Stimulated activated CD8-positive, alpha-beta memory T cell treated with anti-CD3 and anti-CD28 coated beads, Interleukin-12 subunit alpha, Interleukin-12 subunit beta, amount 100 ng/mL, for 24 hours (primary cell): ENCODE data around the gene CEACAM21.
A peak's percentile ranks its signal among the peaks of the same experiment; 100 is the strongest.

Source experiments
- DNase-seq: peaks from one replicate; pipeline ENCODE4 v3.0.0-alpha.2; 2020; ENCODE audit errors: extremely low read depth

CEACAM21 gene

GRCh38 chr19:41575998-41576397 is at the start of gene CEACAM21:
Gene CEACAM21 (plus strand): TSS chr19:41576166. CDS start chr19:41576275, 109 bp downstream.
- no peak for DNase-seq

- DNase-seq: no peak
Measured at GRCh38 chr19:41527089-41527488, 48.9 kb upstream of the CEACAM21 start.

DNA sequence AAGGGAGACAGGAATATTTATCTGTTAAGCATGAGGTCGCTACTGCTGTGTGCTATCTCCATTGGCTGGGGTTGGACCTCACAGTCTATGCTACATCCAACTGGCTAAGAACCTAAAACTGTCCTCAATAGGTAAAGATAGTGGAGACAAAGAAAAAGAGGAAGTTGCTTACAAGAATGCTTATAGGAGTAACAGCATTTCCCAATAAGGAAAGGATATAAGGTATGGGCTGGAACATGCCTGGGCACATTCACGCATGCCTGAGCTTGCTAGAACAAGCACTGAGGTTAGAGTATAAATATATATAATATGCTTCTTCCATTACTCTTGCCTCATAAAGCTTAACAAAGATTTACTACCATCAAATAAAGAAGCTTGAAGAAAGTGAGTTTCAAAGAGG is 47.9 kb upstream of the CEACAM21 start:
- no peak for DNase-seq

GRCh38 chr19:41529484-41530183 is 46.3 kb upstream of the CEACAM21 start:
- no peak for DNase-seq

DNA sequence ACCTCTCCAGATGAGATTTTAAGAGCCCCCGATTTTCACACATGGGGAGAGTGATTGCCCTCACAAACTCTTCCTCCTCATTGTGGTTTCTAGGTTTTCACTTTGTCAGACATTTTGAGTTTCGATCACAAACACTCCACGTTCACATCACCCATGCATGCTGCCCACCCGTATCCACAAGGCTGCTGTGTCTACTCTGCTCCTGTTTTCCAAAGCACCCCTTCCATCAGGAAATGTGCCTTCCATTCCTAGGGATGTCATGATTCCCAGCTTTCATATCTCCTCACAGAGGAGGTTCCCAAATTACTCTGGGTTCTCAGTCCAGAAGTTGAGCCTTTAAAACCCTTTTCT is 45.8 kb upstream of the CEACAM21 start:
- no peak for DNase-seq

DNA sequence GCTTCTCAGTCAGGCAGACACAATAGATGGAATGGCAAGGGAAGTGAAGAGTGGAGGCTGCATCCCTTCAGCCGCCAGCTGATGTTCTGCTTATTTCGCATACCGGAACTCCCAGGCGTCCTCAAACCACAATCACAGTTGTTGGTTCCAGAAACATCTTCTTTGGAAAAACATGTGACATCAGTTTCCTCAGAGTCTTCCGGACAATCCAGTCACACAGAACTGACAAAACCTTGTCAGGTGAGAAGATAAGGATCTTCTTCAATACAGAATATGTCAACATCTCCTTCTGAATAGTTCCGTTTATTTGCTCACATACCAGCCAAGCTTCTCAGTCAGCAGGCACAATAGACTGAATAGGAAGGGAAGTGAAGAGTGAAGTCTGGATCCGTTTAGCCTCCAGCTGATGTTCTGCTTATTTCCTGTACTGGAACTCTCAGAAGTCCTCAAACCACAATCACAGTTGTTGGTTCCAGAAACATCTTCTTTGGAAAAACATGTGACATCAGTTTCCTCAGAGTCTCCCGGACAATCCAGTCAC is 45.1 kb upstream of the CEACAM21 start:
- no peak for DNase-seq

- peak; percentile 51 for DNase-seq
Measured at GRCh38 chr19:41531438-41532311, 44.3 kb upstream of the CEACAM21 start.

DNA sequence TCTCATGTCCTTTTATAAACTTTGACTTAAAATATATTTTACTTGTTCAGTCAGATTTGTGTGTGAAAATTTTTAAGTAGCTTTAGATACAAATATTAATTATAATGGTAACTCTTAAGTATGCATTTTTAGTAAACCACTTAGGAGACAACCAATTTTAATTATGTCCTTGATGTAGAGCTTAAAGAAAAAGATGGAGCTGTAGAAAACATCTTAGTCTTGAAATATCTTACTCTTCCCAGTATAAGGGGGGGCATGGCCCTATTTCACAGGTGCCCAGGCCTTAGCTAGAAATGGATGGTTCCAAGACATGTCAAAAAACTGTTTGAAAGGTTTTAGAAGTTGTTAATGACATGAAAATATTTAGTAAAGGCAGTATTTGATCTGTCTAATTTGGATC is 43.4 kb upstream of the CEACAM21 start:
- DNase-seq: no peak

DNA sequence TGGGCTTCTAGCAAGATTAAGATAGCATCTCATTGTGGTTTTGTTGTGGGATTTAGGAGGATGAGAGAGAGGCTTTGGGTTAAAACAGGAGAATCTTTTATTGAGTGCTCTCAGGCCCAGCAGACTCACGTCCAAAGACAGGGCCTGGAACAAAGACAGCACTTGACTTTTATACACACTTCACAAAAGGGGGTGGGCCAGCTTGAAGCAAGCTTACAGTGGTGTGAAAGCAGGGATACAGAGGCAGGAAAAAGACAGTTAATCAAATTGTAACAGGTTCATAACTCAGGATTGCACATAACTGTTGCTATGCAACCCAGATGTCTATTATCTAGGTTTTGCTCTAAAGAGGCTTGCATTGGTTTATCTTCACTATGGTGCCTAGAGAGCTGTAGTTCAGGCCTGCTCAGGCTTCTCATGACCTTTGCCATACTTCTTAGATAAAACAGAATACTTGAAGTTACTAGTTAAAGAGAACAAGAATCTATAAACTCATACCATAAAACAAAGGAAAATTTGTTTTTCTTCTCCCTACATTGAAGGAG is 42.2 kb upstream of the CEACAM21 start:
- no peak for DNase-seq

DNA sequence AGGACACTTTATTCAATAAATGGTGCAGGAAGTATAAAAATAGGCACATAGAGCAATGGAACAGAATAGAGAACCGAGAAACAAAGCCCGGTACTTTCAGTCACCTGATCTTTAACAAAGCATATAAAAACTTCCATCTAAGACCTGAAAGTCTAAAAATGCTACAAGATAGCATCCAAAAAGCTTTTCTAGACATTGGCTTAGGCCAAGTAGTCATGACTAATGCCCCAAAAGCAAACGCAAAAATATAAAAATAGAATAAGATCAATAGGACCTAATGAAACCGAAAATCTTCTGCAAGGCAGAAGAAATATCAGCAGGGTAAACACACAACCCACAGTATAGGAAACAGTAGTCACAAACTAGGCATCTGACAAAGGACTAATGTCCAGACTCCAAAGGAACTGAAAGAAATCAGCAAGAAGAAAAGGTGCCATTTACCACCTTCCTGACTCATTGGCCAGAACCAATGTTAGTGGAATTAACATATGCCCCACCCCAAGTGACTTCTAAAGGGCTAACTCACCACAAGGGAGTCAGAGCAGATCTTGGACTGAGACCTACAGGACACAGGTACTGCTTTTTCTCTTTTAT is 40.8 kb upstream of the CEACAM21 start:
- no peak for DNase-seq

DNA sequence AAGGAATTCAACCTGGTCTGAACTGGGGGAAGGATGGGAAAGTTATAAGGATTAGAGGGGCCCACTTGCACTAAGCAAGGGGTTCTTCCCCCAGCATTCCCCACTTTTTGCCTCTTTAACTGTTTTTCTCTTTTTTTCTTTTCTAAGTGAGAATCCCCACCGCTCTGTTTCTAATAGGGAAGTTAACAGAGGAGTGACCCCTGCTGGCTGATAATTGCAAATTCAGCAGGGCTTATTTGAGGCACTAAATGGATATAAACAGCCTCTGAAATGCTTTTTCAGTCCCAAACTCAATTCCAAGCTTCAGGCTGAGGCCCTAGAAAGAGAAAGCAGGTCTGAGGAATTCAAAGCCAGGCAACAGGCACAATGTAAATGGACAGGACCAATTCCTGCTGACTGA is 38.2 kb upstream of the CEACAM21 start:
- no peak for DNase-seq

GRCh38 chr19:41540041-41540695 is 35.8 kb upstream of the CEACAM21 start:
- no peak for DNase-seq

DNA sequence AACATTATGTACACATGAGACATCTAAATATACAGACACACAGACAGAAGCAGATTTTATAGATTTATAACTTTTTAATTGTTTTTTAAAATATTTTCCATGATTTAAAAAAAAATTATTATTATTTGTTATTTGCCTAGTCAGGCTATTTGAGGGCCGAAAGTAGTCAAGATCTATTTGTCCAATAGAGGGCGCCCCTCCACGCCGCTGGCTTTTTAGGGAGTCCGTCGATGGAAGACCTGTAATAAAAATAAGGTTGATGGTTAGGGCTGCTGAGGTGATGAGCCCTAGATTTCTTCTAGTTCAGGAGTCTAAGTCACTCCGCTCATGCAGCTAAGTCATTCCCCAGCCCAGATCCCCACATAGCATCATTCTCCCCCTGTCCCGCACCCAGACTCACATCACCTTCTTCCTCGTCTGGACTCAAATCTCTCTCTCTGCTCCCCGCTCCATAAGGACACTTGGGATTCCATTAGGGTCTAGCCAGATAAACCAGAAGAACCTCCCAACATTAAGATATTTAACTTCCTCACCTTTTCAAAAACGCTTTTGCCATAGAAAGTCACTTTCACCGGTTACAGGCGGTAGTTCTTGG is 33.9 kb upstream of the CEACAM21 start:
- no peak for DNase-seq

GRCh38 chr19:41542622-41543021 is 33.3 kb upstream of the CEACAM21 start:
- DNase-seq: no peak

DNA sequence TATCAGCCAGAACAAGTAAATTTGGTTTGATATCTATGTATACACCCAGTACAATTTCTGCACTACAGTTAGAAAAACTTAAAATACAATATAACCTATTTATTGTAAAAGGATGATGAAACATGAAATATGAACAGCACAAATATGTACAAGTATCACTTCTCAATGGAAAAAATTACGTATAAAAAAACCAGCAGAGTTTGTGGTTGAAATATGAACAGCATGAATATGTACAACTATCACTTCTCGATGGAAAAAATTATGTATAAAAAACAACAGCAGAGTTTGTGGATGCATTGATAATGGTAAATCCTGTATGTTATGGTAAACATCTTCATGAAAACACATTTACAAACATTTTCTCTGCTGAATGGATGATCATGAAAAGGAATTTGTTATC is 32.4 kb upstream of the CEACAM21 start:
- no peak for DNase-seq

GRCh38 chr19:41545547-41545946 is 30.4 kb upstream of the CEACAM21 start:
- DNase-seq: no peak

GRCh38 chr19:41546386-41546789 is 29.6 kb upstream of the CEACAM21 start:
- DNase-seq: no peak

- DNase-seq: no peak
Measured at GRCh38 chr19:41546961-41547360, 29.0 kb upstream of the CEACAM21 start.

DNA sequence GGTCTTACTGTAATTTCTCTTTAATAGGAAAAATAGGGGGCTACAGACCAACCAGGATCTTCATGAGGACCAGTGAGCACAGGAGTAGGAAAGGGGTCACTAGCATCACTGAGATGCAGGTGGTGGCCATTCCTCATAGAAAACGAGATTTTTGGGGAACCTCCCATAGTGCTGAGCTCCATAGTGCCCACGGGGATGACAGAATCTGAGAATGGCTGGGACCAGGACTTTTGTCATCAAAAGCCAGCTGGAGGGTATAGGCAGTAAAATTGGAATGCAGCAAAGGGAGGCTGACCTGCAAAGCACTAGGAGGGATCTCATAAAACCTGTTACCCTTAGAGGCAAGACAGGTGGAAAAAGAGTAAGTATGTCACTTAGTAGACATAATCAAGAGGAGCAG is 28.4 kb upstream of the CEACAM21 start:
- no peak for DNase-seq

- no peak for DNase-seq
Measured at GRCh38 chr19:41548047-41548446, 27.9 kb upstream of the CEACAM21 start.

DNA sequence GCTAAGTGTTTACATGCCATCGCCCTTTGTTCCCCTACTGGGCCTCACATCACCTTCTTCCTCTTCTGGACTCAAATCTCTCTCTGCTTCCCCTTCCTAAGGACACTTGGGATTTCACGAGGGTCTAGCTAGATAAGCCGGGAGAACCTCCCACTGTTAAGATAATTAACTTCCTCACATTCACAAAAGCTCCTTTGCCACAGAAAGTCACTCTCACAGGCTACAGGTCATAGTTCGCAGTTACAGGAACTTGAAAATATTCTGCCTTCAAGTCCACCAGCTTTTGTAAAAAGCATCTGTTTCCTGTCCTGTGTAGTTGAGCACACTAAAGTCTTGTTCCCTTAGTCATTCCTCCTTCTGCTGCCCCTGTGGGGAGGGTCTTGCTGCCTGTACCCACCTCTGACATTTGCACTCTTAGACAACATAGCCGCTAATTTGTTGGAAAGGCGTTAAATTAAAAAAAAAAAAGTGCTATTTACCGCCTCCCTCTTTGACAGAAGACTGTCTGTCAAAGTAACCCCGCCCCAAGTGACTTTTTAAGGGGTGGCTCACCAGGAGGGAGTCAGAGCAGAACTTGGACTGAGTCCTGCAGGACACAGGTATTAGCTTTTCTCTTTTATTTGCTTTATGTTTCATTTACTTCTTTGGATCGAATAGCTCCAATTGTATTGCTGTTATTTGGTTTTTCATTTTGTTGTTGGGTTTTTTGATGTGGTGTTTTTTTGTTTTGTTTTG is 26.8 kb upstream of the CEACAM21 start:
- peak; percentile 50 for DNase-seq
